D721Med (cell line): Measurements from ENCODE around the gene CC2D2A.
A peak's percentile ranks its signal among the peaks of the same experiment; 100 is the strongest.

Experiments used
- DNase-seq: peaks from one replicate; pipeline ENCODE4 v3.0.0; 2011; ENCODE audit warnings: low spot score; ENCODE audit not compliant: insufficient read length
- FAIRE-seq: peaks from 2 replicates; lab custom pipeline; 2011; peaks lifted over from hg19 to GRCh38; lab: Jason Lieb, UNC
- TF ChIP-seq, protein P1 (sequence below): IDR thresholded peaks from 2 replicates; pipeline ENCODE4 v1.5.1; 2012; ENCODE audit warnings: mild to moderate bottlenecking, control low read depth; ENCODE audit not compliant: insufficient read depth; ENCODE audit errors: missing control alignments

The CC2D2A gene

DNA sequence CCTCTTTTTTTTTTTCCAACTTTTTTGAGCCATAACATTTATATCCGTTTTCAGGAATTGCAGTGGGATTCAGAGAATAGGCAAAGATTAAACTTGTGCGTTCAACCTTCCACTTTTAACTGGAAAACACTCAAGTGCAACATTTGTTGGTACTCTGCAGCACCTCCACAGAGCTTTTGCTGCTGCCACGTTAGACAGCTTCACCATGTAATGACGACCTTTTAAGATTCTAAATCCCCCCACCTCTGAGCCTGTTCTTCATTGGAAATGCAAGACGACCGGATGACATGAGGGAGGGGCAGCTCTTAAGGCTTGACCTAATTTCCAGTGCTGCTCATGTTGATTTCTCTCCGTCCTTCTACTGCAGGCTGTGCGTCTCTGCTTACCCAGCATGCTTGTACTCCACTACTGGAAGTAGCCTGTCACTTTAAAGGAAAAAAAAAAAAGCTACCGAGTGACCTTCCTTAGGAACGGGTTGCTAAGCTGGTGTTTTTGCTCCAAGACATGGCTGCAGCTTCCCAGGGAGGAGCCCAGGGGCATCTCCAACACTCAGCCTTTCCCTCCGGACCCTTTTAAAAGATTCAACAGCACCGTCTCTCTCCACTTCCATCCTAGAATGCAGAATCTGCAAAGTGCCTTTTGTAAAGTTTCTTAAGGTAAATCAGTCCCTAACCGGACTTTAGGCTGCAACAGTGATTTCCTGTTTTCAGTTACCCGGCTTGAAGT is at the start of gene CC2D2A:
Gene CC2D2A (plus strand): TSS at position 481 of the 726 bp plus-strand sequence. CDS start 6,051 bp downstream, outside the sequence.
- FAIRE-seq: peak; percentile 71
- no peak for DNase-seq
- TF ChIP-seq, protein P1, sequence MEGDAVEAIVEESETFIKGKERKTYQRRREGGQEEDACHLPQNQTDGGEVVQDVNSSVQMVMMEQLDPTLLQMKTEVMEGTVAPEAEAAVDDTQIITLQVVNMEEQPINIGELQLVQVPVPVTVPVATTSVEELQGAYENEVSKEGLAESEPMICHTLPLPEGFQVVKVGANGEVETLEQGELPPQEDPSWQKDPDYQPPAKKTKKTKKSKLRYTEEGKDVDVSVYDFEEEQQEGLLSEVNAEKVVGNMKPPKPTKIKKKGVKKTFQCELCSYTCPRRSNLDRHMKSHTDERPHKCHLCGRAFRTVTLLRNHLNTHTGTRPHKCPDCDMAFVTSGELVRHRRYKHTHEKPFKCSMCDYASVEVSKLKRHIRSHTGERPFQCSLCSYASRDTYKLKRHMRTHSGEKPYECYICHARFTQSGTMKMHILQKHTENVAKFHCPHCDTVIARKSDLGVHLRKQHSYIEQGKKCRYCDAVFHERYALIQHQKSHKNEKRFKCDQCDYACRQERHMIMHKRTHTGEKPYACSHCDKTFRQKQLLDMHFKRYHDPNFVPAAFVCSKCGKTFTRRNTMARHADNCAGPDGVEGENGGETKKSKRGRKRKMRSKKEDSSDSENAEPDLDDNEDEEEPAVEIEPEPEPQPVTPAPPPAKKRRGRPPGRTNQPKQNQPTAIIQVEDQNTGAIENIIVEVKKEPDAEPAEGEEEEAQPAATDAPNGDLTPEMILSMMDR: no peak

DNA sequence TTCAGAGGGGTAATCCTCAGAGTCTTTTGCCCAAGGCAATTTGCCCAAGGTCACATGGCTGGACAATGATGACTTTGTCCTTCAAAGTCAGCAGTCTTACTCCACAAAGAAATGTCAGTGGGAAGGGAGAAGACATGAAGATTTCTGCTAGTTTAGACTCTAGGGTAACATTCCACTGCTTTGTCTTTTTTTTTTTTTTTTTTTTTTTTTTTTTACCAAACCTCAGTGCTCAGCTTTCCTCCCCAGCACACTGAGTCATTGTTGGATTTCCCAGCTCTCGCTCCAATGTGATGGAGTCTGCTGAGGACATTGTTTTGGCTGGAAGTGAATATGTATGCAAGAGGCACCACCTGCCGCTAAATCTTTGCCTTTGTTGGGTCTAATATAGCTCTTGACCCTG is 49.0 kb upstream of the CC2D2A start:
- FAIRE-seq (no peak), DNase-seq (no peak)
- TF ChIP-seq, protein P1: no peak

DNA sequence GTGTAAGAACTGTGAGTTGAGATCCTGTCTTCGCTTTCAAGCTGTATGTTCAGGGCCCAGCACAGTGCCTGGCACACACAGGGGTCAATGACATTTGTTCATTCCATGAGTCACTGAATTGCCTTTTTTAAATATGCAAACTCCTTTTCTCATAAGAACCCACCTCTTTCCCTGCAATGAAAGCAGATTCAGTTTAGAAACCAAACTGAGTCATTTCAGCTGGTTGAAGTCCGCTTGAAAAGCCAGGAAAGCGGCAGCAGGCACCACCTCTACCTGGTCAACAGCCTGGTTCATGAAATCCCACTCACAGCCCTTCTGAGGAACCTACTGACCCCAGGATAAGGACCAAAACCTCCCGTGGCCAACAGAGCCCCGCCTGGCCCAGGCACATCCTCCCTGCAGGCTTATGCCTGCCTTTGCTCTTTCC is 46.4 kb upstream of the CC2D2A start:
- DNase-seq (no peak), FAIRE-seq (no peak)
- TF ChIP-seq, protein P1: no peak

DNA sequence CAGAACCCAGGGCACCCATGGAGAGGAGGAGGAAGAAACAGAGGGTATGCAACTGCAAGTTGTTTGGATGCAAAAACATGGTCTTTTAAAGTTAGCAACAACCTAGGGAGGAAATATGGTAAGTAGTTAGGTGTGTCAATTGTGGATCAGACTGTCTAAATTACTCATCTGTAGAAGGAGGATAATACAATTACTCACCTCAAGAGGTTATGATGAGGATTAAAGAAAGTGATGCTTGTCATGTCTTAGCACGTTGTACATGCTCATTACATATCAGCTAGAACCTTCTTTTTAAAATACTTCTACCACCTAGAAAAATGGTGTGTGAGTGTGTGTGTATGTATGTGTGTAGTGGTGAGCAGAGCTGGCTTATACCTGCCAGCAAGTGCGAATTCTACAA is 44.2 kb upstream of the CC2D2A start:
- no peak for DNase-seq
- TF ChIP-seq, protein P1: no peak
- no peak for FAIRE-seq

DNA sequence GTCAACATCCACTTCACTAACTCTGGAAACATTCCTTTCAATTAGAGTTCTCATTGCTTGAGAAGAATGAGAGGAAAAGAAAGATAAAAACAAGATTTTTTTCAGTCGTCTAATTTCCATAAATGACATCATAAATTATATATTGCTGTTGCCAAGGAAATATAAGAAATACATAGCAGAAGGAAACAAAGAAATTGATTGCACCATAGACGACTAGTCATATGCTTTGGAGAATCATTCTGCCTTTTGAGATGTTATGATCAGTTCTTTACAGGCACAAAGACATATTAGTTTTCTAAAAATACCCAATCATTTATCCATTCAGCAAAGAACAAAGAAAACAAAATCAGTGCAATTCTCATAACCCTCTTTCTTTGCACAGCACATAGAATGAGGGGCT is 42.5 kb upstream of the CC2D2A start:
- TF ChIP-seq, protein P1: no peak
- no peak for DNase-seq
- no peak for FAIRE-seq

DNA sequence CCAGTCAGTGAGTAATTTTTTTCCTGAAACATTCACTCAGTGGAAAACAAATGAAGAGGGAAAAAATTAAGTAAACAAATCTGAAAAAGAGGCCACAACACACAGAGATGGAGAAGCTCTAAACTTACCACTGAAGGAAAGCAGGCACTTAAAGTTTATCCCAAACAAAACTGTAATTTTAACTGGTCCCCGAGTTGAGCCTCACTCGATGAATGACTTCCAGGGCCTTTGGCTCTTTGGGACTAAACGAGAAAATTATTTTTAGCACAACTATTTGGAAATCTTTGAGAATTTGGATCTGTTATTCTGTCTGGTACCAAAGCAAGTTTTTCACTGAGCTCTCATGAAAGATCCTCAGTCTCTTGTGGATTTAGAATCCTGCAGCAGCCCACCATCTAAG is 42.0 kb upstream of the CC2D2A start, which contains the start of gene C1QTNF7:
Gene C1QTNF7 (plus strand): TSS at position 333 of the 400 bp plus-strand sequence. CDS start 7,711 bp downstream, outside the sequence.
- TF ChIP-seq, protein P1: no peak
- DNase-seq: no peak
- FAIRE-seq: no peak

DNA sequence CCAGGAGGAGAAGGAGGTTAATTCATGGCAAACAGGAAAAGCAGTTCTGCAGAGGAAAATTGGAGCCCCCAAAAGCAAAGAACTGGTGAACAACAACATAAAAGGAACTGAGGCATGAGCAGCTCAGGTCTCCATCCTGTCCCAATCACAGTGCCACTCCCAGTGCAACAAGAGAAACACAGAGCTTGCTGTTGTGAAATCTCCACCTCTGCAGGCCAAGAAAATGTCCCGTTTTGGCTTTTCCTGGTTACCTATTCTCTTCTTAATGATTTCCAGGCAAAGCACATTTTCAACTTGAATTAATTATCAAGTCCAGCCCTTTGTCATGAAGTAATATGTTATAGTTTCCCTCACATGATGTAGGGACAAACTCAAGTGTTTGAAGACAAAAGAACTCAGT is 41.1 kb upstream of the CC2D2A start:
- no peak for FAIRE-seq
- TF ChIP-seq, protein P1: no peak
- no peak for DNase-seq
